Activated CD4-positive, CD25-positive, alpha-beta regulatory T cell treated with anti-CD3 and anti-CD28 coated beads, Interleukin-2, amount 50 U/mL, for 16 hours (primary cell): ENCODE measurements around the gene PPP1R12B.
"Not testable (repeated sequence)": the region's sequence is repeated elsewhere in the genome, so short reads cannot be mapped to it uniquely, and the experiment has no call there.

Experiments
- DNase-seq: peaks from one replicate; pipeline ENCODE4 v3.0.0-alpha.2; 2020; ENCODE audit warnings: low read depth, low spot score

PPP1R12B gene

GRCh38 chr1:202479661-202480060 lies 131.2 kb downstream of the PPP1R12B start:
- not testable (repeated sequence) for DNase-seq

- DNase-seq = not testable (repeated sequence)
Observed at GRCh38 chr1:202480640-202481039, 132.1 kb downstream of the PPP1R12B start.

- not testable (repeated sequence) for DNase-seq
Observed at GRCh38 chr1:202483362-202483761, 134.9 kb downstream of the PPP1R12B start.

- DNase-seq = not testable (repeated sequence)
Observed at GRCh38 chr1:202484032-202484431, 135.5 kb downstream of the PPP1R12B start.

- not testable (repeated sequence) for DNase-seq
Observed at GRCh38 chr1:202484820-202485219, 136.3 kb downstream of the PPP1R12B start.

GRCh38 chr1:202488178-202488649 lies 139.7 kb downstream of the PPP1R12B start:
- DNase-seq = not testable (repeated sequence)

GRCh38 chr1:202489101-202489500 lies 140.6 kb downstream of the PPP1R12B start:
- not testable (repeated sequence) for DNase-seq

GRCh38 chr1:202493112-202493511 lies 144.6 kb downstream of the PPP1R12B start:
- DNase-seq = not testable (repeated sequence)

- DNase-seq = no peak
Observed at GRCh38 chr1:202498542-202498941, 150.0 kb downstream of the PPP1R12B start.

GRCh38 chr1:202499997-202500396 lies 151.5 kb downstream of the PPP1R12B start:
- not testable (repeated sequence) for DNase-seq

- no peak for DNase-seq
Observed at GRCh38 chr1:202501281-202501680, 152.8 kb downstream of the PPP1R12B start.

GRCh38 chr1:202505356-202505755 lies 156.9 kb downstream of the PPP1R12B start:
- DNase-seq = no peak

- DNase-seq = not testable (repeated sequence)
Observed at GRCh38 chr1:202505880-202506575, 157.5 kb downstream of the PPP1R12B start.

GRCh38 chr1:202508863-202509262 lies 160.4 kb downstream of the PPP1R12B start:
- DNase-seq = not testable (repeated sequence)

- not testable (repeated sequence) for DNase-seq
Observed at GRCh38 chr1:202513875-202514274, 165.4 kb downstream of the PPP1R12B start.

- no peak for DNase-seq
Observed at GRCh38 chr1:202516434-202516877, 168.0 kb downstream of the PPP1R12B start.

- DNase-seq = not testable (repeated sequence)
Observed at GRCh38 chr1:202517146-202517545, 168.6 kb downstream of the PPP1R12B start.

GRCh38 chr1:202518180-202518579 lies 169.7 kb downstream of the PPP1R12B start:
- DNase-seq = not testable (repeated sequence)

GRCh38 chr1:202518905-202519304 lies 170.4 kb downstream of the PPP1R12B start:
- DNase-seq = not testable (repeated sequence)

- not testable (repeated sequence) for DNase-seq
Observed at GRCh38 chr1:202520129-202520856, 171.8 kb downstream of the PPP1R12B start.

GRCh38 chr1:202520857-202521216 lies 172.3 kb downstream of the PPP1R12B start:
- not testable (repeated sequence) for DNase-seq

GRCh38 chr1:202521484-202521883 lies 173.0 kb downstream of the PPP1R12B start:
- not testable (repeated sequence) for DNase-seq

GRCh38 chr1:202521886-202522285 lies 173.4 kb downstream of the PPP1R12B start:
- DNase-seq = no peak
